Nephron progenitor cell (in vitro differentiated cells): ENCODE results near the gene PRR15L.
"Not testable (repeated sequence)": the region's sequence is repeated elsewhere in the genome, so short reads cannot be mapped to it uniquely, and the experiment has no call there.

Experiments used
- DNase-seq: peaks from one replicate; pipeline ENCODE4 v3.0.0; 2021
- H3K27ac Mint-ChIP-seq: 2 replicates; pipeline ENCODE4 v1.8.0; 2021; ENCODE audit warnings: mild to moderate bottlenecking, moderate library complexity, mixed read lengths
- H3K27me3 Mint-ChIP-seq: 2 replicates; pipeline ENCODE4 v1.8.0; 2021; ENCODE audit warnings: mild to moderate bottlenecking, low read depth, mixed read lengths; ENCODE audit not compliant: poor library complexity
- H3K36me3 Mint-ChIP-seq: 2 replicates; pipeline ENCODE4 v1.8.0; 2021; ENCODE audit warnings: low read depth, mixed read lengths
- H3K4me1 Mint-ChIP-seq: 2 replicates; pipeline ENCODE4 v1.8.0; 2021; ENCODE audit warnings: mixed read lengths
- H3K4me3 Mint-ChIP-seq: 2 replicates; pipeline ENCODE4 v1.8.0; 2021; ENCODE audit warnings: mild to moderate bottlenecking, moderate library complexity, mixed read lengths
- H3K9me3 Mint-ChIP-seq: 2 replicates; pipeline ENCODE4 v1.8.0; 2021; ENCODE audit warnings: mild to moderate bottlenecking, moderate library complexity, mixed read lengths
- TF ChIP-seq, protein P1 (sequence below): fragments of 200-600 bp; sonication (generic); IDR thresholded peaks from 2 replicates; pipeline ENCODE4 v1.5.0; 2021; ENCODE audit warnings: antibody characterized with exemption

PRR15L gene

DNA sequence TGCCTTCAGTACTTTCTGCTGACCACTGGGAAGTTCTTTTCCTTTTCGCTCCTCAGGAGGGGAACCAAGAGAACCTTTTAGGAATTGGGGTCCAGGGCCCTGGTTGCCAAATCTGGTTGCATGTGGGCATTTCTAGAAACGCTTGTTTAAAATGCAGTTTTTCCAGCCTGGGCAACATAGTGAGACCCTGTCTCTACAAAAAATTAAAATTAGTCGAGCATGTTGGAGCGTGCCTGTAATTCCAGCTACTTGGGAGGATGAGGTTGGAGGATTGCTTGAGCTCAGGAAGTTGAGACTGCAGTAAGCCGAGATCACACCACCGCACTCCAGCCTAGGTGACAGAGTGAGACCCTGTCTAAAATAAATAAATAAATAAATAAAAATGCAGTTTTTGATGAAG lies 15.1 kb downstream of the PRR15L start:
- no peak overlapping the region for H3K27ac Mint-ChIP-seq
- TF ChIP-seq, protein P1, sequence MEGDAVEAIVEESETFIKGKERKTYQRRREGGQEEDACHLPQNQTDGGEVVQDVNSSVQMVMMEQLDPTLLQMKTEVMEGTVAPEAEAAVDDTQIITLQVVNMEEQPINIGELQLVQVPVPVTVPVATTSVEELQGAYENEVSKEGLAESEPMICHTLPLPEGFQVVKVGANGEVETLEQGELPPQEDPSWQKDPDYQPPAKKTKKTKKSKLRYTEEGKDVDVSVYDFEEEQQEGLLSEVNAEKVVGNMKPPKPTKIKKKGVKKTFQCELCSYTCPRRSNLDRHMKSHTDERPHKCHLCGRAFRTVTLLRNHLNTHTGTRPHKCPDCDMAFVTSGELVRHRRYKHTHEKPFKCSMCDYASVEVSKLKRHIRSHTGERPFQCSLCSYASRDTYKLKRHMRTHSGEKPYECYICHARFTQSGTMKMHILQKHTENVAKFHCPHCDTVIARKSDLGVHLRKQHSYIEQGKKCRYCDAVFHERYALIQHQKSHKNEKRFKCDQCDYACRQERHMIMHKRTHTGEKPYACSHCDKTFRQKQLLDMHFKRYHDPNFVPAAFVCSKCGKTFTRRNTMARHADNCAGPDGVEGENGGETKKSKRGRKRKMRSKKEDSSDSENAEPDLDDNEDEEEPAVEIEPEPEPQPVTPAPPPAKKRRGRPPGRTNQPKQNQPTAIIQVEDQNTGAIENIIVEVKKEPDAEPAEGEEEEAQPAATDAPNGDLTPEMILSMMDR, result no peak
- peaks cover 6% of the 10 kb centered on the region for H3K9me3 Mint-ChIP-seq
- peaks cover 39% of the 10 kb centered on the region for H3K27me3 Mint-ChIP-seq
- H3K4me3 Mint-ChIP-seq, result peak overlapping the region; percentile 82
- peaks cover 10% of the 10 kb centered on the region for H3K4me1 Mint-ChIP-seq
- DNase-seq, result no peak
- H3K36me3 Mint-ChIP-seq, result no peaks in the 10 kb centered on the region

DNA sequence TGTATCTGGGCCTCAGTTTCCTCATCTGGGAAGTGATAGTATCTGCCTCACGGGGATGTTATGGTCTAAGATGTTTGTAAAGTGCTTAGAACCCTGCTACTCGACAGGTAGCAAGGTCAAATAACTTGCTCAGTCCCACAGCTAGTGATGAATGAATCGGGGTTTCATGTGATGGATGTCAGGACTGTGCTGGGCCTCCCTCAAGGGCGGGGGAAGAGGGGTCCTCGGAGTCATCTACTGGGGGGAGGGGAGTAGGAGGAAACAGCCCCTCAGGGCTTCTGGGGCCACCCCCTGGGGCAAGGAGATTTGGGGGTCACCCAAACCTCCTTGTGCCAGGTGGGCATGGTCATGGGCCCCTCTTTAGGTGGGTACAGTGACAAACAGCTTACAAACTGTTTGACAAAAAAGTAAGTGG lies 15.6 kb downstream of the PRR15L start:
- no peak for DNase-seq
- Mint-ChIP-seq H3K4me1 (peaks cover 10% of the 10 kb centered on the region), H3K36me3 (no peaks in the 10 kb centered on the region), H3K9me3 (peaks cover 6% of the 10 kb centered on the region), H3K27ac (peak overlapping the region; percentile 23), H3K27me3 (peaks cover 39% of the 10 kb centered on the region), H3K4me3 (peak overlapping the region; percentile 82)
- TF ChIP-seq, protein P1, result no peak

DNA sequence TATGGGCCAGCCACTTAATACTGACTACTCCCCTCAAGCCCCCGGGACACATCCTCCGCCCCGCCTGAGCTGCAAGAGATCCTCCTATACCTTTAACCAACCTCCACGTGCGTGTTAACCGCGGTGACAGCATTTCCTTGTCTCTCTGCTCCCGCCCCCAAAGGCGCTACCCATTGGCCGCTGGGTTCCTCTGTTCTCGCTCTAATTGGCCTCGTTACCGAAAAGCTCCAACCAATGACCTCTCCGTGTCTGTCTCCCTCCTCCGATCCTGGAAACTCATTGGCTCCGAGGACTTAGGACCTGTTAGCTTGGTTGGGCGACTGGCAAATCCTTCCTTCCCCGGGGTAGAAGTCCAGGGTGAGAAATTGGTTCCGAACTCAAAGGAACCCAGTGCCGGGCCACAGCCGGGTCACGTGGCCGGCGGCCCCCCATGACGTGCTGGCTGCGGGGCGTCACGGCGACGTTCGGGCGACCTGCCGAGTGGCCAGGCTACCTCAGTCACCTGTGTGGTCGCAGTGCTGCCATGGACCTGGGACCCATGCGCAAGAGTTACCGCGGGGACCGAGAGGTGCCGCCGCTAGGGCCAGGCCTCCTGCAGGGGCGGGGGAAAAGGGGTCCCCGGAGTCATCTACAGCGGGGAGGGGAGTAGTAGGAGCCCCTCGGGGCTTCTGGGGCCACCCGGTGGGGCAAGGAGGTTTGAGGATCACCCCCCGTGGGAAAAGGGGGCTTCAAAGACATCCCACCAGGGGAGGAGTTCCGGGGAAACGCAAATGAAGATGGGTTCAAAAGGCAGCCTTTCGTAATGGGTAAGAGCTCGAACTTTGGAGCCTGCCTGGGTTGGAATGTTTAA lies 16.2 kb downstream of the PRR15L start, which contains the start of gene PNPO:
Gene PNPO (plus strand): TSS at position 326 of the 850 bp plus-strand sequence. CDS start 105 bp downstream, at position 431.
- TF ChIP-seq, protein P1, result no peak
- peaks cover 6% of the 10 kb centered on the region for H3K9me3 Mint-ChIP-seq
- no peaks in the 10 kb centered on the region for H3K36me3 Mint-ChIP-seq
- peak within 1 kb of the TSS; percentile 82 for H3K4me3 Mint-ChIP-seq
- peaks cover 39% of the 10 kb centered on the region for H3K27me3 Mint-ChIP-seq
- peak within 1 kb of the TSS; percentile 23 for H3K27ac Mint-ChIP-seq
- DNase-seq, result peak; percentile 61
- H3K4me1 Mint-ChIP-seq, result peaks cover 10% of the 10 kb centered on the region

DNA sequence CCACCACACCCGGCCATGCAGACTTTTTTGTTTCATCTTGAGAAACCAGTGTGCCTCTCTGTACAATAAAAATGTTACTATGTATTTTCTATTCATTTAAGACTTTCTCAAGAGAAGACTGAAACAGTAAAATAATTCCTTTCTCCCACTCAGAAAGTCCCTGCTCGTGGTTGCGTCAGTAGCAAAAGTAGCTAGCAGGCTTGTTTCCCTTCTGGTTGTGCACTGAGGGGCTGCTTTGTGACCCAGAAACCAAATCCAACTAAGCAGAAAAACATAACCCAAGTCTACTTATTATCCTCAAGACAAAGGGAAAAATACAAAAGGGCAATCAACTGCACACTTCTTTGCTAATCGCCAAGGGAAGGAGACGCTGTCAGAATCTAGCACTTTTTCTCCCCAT lies 19.7 kb downstream of the PRR15L start:
- no peak overlapping the region for H3K27ac Mint-ChIP-seq
- no peak for DNase-seq
- H3K4me1 Mint-ChIP-seq, result peaks cover 14% of the 10 kb centered on the region
- TF ChIP-seq, protein P1, result no peak
- H3K4me3 Mint-ChIP-seq, result no peak overlapping the region
- H3K36me3 Mint-ChIP-seq, result no peaks in the 10 kb centered on the region
- peaks cover 39% of the 10 kb centered on the region for H3K27me3 Mint-ChIP-seq
- peaks cover 6% of the 10 kb centered on the region for H3K9me3 Mint-ChIP-seq

DNA sequence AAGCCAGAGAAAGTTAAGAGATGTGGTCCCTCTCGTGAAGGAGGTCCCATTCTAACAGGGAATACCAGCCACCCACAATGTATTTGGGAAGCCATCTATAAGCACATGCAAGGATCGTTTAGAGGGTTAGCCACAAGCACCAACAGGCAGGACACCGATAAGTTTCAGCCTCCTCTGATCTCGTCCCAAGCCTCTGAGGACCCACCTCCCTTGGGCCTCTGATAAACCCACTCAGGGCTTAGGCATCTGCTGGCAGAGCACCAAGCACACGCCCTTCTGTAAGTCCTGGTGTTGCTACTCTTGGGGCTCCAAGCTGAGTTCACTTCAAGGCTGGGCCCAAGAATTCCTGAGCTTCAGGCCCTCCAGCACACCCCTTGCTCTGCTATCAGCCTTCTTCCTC lies 21.7 kb downstream of the PRR15L start:
- peaks cover 30% of the 10 kb centered on the region for H3K27me3 Mint-ChIP-seq
- H3K4me3 Mint-ChIP-seq, result no peak overlapping the region
- H3K27ac Mint-ChIP-seq, result no peak overlapping the region
- TF ChIP-seq, protein P1, result no peak
- H3K4me1 Mint-ChIP-seq, result peaks cover 5% of the 10 kb centered on the region
- no peak for DNase-seq
- H3K36me3 Mint-ChIP-seq, result peaks cover 8% of the 10 kb centered on the region
- peaks cover 2% of the 10 kb centered on the region for H3K9me3 Mint-ChIP-seq

DNA sequence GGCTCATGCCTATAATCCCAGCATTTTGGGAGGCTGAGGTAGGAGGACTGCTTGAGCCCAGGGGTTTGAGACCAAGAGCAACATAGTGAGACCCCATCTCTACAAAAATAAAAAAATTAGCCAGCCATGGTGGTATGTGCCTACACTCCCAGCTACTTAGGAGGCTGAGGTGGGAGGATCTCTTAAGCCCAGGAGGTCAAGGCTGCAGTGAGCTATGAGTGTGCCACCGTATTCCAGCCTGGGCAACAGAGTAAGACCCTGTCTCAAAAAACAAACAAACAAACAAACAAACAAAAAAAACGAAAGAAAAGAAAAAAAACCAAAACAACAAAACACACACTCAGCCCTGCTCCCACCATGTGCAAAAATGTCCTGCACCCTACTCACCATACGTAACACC lies 22.2 kb downstream of the PRR15L start:
- not testable (repeated sequence) for H3K36me3 Mint-ChIP-seq, H3K27ac Mint-ChIP-seq, H3K4me1 Mint-ChIP-seq, H3K4me3 Mint-ChIP-seq, H3K9me3 Mint-ChIP-seq, DNase-seq
- H3K27me3 Mint-ChIP-seq, result peaks cover 25% of the 10 kb centered on the region
